Measurements from ENCODE around the gene CAMSAP1.
"Not testable (repeated sequence)": the region's sequence is repeated elsewhere in the genome, so short reads cannot be mapped to it uniquely, and the experiment has no call there.

Gene CAMSAP1

DNA sequence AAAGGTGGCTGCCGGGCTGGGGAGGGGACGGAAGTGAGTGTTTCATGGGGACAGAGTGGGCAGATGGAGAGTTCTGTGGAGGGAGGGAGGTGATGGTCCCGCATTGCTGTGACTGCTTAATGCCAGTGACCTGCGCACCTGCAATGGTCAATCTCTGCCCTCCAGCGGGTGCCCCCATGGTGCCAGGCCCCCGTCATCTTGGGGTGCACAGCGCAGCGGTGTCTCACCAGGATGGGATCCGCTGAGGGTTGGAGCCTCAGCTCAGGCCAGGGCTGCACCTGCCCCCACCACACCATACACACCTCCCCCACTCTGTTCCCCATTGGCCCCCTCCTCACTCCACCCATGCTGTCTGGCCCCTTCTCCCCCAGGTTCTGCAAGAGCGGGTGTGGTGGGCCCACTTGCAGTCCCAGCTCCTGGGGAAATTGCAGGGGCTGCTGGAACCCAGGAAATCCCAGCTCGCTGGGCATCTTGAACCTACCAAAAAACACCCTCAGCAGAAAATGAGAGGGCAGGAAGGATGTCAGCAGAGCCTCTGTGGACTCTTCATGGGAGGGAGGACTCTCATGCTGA is 12.1 kb upstream of the CAMSAP1 start:
- no peak for FAIRE-seq

DNA sequence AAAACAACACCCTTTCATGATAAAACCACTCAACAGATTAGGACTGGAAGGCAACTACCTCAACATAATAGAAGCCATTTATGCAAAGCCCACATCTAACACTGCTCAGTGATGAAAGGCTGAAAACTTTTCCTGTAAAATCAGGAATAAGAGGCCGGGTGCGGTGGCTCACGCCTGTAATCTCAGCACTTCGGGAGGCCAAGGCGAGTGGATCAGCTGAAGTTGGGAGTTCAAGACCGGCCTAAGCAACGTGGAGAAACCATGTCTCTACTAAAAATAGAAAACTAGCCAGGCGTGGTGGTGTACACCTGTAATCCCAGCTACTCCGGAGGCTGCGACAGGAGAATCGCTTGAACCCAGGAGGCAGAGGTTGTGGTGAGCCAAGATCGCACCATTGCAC is 8.9 kb upstream of the CAMSAP1 start:
- not testable (repeated sequence) for FAIRE-seq

DNA sequence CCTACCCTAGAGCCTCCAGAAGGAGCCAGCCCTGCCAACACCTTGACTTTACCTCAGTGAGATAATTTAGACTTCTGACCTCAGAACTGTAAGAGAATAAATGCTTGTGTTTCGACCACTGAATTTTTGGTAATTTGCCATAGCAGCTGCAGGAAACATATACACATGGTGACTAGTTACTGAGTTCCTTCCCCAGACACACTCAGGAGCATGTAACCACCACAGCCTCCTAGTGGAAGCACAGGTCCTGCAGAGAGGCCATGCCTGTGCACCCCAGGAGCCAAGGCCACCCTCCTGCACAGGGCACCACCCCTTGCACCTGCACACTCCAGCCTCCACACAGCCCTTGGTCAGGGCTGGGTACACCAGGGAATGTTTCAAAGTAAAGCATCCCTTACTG is 7.6 kb upstream of the CAMSAP1 start:
- FAIRE-seq, result no peak

DNA sequence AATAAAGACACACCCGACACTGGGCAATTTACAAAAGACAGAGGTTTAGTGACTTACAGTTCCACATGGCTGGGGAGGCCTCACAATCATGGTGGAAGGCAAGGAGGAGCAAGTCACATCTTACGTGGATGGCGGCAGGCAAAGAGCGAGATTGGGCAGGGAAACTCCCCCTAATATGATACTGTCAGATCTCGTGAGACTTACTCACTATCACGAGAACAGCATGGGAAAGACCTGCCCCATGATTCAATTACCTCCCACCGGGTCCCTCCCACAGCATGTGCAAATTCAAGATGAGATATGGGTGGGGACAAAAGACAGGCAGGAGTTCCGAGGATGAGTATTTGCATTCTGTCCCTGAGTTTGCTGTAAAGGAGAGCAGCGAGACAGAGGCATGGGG is 3.9 kb upstream of the CAMSAP1 start:
- FAIRE-seq, result not testable (repeated sequence)

DNA sequence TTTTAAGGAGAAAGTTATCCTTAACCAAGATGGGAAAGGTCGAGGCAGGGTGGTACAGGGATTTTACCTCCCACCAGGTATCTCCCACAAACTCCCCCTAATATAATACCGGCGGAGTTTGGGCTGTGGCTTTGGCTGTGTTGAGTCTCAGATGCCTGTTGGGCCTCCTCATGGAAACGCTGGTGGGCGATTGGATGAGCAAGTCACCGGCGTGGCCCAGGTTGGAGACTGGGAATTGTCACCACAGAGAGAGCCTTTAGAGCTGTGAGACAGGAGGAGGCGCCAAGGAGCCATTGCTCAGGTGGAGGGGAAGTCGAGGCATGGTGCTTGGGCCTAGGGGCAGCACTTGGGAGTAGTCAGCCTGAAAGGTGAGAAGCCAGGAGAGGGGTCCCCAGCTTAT is 3.4 kb upstream of the CAMSAP1 start:
- no peak for FAIRE-seq

DNA sequence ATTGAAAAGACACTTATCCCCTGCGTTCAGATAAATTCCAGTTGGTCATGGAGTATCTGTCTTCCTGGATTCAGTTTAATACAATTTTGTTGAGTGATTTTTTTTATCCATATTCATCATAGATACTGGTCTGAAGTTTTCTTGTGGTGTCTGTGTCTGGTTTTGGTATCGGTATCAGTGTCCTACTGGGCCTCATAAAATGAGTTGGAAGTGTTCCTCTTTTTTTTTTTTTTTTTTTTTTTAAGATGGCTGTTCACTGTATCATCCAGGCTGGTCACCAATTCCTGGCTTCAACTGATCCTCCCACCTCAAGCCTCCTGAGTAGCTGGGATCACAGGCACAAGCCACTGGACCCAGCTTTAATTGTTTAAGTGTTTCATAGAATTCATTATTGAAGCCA is 2.9 kb upstream of the CAMSAP1 start:
- no peak for FAIRE-seq

DNA sequence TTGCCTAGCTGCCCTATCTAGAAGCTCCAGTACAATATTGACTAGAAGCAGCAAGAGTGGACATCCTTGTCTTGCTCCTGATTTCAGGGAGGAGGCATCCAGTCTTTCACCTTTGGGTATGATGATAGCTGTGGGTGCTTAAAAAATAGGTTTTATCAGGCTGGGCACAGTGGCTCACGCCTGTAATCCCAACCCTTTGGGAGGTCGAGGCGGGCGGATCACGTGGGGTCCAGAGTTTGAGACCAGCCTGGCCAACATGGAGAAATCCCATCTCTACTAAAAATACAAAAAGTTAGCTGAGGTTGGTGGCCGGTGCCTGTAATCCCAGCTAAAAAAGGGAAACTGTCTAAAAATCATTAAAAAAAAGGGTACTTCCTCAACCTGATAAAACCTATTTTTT is 2.0 kb upstream of the CAMSAP1 start:
- no peak for FAIRE-seq

DNA sequence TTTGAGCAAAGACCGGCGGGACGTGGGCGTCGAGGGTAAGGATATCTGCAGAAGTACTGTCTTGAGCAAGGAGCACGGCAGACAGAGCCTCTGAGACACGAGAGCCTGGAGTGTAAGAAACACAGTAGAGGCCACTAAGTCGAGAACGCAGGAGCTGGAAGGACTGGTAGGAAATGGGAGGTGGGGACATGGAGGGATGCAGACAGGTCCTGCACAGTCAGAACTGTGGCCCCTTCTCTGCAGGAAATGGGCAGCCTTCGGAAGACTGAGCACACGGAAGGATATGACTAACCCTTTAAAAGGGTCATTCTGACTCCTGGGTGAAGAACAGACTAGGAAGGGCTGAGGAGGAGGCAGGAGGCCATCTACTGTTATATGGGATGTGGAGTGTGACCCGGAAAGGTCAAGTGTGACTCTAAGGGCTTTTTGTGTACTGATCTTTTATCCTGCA is 1.4 kb upstream of the CAMSAP1 start:
- no peak for FAIRE-seq

DNA sequence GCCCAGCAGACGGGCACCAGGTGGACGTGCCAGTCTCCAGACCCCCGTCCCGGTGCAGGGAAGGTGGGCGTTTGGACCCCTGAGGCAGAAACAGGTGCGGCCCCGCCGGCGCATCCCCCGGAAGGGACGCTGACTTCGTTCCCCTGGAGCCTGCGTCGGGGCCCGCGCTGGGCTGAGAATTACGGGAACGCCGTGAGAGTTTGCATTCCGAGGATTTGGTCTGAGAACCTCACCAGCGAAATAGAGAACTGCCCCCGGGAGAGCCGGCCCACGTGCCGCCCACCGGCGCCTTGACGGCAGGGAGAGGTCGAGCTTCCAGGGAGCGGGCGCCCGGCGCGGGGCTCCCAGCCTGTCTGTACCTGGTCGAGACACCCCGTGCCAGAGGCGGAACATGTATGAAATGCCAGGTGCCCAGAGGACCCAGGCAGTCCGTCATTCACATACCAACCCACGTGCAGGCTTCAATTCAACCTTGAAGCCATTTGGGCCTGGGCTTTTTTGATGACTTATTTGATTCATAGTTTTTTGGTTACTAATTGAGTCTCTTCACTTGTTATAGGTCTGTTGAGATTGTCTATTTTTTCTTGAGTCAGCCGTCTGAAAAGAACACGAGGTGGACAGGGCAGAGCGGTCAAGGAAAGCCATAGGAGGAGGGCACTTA is 877 bp upstream of the CAMSAP1 start:
- FAIRE-seq, result no peak

DNA sequence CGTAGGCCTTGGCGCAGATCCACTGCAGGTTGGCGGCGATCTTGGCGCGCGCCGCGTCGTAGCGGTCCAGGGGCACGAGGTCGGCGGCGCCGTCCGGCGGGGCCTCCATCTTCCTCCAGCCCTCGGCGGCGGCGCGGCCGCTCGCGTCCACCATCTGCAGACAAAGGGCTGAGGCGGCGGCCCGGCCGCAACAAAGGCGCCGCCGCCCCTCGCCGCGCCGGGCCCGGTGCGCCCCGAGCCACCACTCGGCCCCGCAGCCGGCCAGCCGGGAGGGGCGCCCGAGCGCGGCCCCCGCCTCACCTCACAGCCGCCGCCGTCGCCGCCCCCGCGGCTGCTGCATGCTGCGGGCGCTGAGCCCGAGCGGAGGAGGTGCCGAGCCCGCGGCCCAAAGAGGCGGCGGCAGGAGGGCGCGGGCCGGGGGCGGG is 328 bp downstream of the CAMSAP1 start:
- FAIRE-seq, result no peak

DNA sequence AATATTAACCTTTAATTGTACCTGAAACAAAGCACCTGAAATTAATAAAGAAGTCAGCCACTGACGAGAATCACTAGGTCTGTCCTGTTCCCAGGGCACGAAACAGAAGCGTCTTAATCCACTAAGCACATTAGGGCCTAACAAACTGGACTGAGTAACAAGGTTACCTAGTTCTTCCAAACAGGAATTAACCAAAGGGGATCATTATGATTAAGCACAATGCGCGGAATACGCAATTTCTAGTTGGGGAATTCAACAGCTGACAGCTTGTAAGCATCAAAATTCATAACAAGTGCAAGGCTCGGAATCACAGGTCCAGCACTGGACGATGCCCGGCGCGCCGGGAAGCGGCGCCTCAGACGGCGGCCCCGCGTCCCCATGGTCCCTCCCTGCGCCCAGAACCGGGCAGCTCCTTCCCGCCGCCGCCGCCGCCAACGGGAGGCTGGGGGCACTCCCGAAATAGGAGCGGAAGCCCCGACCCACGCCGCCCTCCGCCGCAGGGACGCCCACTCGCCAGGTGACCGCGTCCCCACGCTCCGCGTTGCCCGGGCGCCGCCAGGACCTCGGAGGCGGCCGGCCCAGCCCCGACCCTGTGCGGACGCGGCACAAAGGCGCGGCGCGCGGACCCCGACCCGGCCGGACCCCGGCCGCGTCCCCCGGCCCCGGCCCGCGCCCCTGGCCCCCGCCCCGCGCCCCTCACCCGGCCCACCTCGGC is 898 bp downstream of the CAMSAP1 start:
- FAIRE-seq, result no peak

DNA sequence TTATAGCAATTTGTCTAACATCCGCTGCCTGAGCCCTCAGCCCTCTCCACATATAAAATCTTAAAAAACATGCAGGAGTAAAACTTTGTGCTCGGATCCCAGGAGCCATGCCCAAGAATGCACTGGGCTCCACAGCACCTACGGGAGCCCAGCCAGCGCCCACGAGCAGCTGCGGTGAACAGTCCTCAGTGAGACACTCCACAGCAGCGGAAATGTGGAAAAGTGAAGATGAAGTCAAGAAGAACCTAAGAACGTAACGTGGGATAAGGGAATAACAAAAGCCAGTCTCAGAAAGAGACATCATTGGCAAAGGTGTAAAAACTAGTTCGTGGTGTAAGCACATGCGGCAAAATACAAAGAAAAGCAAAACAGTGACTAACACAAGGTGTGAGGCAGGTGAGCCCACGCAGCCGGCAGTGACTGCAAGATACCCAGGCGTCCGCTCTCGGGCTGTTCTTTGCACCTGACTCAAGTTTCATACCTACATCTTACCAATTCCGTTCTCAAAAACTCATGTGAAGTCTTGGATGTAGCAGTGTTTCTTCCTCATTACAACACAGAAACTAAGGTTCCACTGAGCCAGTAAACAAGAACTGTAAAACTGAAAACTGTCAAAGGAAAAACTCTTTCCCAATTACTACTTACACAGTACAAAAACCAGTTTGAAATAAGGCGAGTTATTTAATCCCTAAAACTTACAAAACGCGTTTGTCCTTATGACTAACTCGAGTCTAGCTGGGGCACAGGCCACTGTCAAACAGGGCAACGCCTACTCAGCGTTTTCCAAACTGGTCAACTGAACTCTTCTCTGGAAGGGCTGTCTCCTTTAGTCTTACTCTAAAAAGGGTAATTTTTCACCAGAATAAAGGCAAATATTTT is 1.7 kb downstream of the CAMSAP1 start:
- FAIRE-seq, result no peak

DNA sequence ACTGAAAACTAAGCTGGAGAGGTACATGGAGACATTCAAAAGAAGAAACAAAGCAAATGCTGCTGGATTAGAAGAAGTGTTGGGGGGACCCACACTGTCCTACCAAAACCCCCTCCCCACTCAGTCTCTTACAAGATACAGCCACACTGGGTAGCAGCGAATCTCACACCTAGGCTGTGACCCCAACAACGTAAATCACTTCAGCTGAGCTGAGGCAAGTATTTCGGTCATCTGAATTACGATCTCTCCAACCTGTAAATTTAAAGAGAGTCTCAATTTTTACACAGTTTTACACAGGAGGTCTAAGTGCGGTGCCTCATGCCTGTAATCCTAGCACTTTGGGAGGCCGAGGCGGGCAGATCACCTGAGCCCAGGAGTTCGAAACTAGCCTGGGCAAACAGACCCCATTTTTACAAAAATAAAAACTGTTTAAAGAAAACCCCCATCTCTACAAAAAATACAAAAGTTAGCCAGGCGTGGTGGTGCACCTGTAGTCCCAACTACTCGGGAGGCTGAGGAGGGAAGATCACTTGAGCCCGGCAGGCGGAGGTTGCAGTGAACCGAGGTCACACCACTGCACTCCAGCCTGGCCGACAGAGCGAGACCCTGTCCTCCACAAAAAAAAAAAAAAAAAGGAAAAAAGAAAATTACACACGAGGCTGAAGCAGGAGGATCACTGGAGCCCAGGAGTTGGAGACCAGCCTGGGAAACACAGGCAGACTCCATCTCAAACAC is 3.4 kb downstream of the CAMSAP1 start:
- no peak for FAIRE-seq

DNA sequence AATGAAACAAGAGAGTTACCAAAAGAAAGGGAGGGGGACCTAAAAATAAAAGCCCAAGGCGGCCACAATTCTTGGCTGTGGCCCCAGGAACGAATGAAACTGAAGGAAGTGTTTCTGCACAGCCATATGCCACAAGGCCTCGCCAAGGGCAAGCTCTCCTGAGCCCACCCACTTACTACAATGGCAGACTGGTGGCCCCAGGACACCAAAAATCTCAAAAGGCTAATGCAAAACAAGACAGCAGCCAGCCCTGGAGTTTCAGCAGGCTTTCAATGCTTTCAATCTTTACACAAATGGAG is 4.0 kb downstream of the CAMSAP1 start:
- no peak for FAIRE-seq

DNA sequence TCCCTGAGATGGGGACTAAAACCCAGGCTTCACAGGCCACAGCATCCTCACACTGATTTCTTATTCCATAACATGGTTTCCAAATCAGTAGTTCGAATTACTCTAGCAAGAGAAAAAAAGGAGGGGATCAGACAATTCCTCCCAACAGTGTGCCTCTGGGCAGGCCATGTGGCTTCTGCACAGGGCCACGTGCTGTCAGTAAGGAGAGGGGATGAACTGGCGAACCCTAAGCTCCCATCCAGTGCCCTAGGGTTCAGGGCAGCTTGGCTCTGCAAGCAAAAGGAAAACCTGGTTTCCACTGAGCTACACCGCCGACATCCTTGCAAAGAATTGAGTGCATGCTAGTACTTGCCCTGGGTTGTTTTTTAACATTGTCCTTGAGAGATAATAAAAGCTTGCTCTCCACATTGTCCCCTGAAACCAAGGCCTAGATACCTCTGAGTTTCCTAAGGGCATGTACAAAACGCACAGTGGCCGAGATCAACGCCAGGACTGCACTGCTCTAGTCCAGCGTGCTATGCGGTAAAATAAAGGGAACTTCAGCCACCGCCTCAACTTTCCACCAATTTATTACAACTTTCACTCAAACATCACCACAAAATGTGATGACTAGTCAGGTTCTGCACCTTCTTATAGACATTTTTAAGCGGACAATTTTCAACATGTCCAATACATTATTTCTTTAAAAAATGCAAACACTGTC is 4.5 kb downstream of the CAMSAP1 start:
- FAIRE-seq, result no peak

DNA sequence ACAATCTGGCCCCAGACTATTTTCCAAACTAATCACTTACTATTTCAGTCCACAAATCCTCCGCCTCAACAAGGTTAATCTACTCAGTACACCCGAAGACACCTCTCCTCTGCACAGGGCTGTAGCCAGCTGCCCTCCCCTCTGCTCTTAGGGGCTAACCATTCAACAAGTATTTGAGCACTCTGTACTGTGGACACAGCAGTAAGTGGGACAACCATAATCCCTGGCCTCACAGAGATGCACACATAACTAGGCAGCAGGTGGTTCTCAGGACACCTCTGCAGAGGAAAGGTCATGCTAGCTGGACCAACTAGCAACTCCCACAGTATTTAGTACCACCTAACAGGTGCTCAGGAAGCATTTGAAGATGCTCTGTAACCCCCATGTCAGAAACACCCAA is 5.5 kb downstream of the CAMSAP1 start:
- no peak for FAIRE-seq

DNA sequence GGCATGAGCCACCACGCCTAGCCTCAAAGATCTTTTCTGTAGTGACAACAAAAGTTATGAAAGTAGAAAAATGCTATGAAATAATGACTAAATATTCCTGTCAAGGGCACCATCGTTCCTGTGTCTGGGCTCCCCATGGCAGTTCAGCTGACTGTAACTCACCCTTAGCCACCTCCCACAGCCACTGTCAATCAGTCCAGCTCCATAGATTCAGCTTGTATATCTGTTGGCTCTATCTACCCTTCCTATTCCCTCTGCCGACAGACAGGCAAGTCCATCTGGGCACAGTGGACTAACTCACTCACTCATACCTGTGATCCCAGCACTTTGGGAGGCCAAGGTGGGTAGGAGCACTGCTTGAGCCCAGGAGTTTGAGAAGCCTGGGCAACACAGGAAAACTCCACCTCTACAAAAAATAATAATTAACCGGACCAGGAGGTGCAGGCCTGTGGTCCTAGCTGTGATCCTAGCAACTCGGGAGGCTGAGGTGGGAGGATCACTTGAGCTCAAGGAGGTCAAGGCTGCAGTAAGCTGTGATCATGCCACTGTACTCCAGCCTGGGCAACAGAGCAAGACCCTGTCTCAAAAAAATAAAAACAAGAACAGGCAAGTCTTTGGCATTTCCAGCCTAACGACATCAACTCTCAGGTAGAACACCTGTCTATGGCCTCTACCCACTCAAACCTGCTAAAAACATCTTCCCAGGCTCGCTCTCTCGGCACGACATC is 6.2 kb downstream of the CAMSAP1 start:
- no peak for FAIRE-seq

DNA sequence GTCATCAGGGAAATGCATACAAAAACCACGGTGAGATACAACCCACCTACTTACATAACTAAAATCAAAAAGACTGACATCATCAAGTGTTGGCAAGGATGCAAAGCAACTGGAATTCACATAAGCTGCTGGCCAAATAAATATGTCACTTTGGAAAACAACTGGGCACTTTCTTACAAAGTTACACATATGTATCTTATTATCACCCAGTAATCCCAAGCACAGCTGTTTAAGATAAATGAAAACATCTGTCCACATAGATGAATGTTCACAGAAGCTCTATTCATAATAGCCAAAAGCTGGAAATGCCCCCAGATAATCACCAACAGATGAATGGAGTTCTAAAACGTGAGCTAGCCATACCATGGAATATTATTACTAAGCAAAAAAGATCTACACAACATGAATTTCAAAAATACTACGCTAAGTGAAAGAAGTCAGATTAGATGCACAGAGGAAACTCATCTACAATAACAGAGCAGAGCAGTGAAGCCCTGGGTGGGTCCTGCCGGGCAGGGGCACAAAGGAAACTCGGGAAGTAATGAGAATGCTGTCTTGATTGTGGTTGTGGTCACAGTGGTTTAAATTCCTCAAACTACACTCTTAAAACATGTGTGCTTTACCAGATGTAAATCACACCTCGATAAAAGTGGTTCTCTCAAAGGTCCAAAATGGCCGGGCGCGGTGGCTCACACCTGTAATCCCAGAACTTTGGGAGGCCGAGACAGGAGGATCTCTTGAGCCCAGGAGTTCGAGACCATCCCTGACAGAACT is 8.5 kb downstream of the CAMSAP1 start:
- no peak for FAIRE-seq

DNA sequence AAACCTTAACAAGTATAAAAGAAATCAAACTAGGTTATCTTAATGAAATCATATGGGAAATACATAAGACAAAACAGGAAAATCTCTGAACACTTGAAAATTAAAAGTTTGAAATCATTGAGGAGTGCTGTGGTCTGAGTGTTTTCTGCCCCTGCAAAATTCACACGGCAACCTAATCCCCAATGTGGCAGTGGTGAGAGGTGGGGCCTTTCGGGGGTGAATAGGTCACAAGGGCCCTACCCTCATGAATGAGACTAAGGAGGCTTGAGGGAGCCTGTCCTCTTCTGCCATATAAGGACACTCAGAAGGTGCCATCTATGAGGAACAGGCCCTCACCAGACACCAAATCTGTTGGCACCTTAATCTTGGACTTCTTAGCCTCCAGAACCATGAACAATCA is 10.7 kb downstream of the CAMSAP1 start:
- no peak for FAIRE-seq

DNA sequence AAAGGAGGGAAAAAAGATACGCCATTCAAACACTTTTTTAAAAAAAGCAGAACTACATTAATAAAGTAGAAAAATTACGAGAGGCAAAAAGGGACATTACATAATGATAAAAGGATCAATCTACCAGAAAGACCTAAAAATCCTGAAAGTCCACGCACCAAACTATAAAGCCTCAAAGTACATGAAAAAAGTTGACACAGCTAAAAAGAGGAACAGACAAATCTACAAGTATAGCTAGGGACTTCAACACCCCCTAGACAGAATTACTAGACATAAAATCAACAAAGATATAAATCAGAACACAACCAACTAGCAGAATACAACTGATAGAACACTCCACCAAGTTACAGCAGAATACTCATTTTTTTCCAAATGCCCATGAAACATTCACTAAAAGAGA is 11.1 kb downstream of the CAMSAP1 start:
- FAIRE-seq, result no peak
